Lung (tissue), 16 donors: ENCODE data around the gene TRPC4AP. TPM values are rescaled to one million over a fixed set of nuclear protein-coding genes. Genes with fewer than 3 reads are reported as not detected.

Experiments used
- ATAC-seq: fragments of 200-7000 bp; cut with Tn5 transposase; one replicate; pipeline ENCODE4 v1.9.1; 2020; ENCODE audit warnings: moderate number of reproducible peaks; ENCODE audit not compliant: insufficient read depth, low FRiP score
- DNase-seq, 3 donors: peaks; one replicate each; pipeline ENCODE4 v3.0.0-alpha.2; 2013 to 2017
- H3K27ac ChIP-seq, 2 donors: one replicate each; pipeline ENCODE4 v1.5.1; 2013; ENCODE audit warnings: mild to moderate bottlenecking in 2 of 2, moderate library complexity in 2 of 2, control low read depth in 1 of 2, inconsistent platforms in 1 of 2, low read depth in 1 of 2, low read length in 1 of 2
- H3K27me3 ChIP-seq, 3 donors: one replicate each; pipeline ENCODE4 v1.5.1; 2013; ENCODE audit warnings: low read length in 2 of 3; ENCODE audit not compliant: control insufficient read depth in 3 of 3, insufficient read depth in 3 of 3
- H3K36me3 ChIP-seq, 4 donors: one replicate each; pipeline ENCODE4 v1.5.1; 2013; ENCODE audit warnings: low read length in 4 of 4, mild to moderate bottlenecking in 1 of 4, moderate library complexity in 1 of 4; ENCODE audit not compliant: control insufficient read depth in 4 of 4, insufficient read depth in 4 of 4
- H3K4me1 ChIP-seq, 5 donors: one replicate each; pipeline ENCODE4 v1.5.1; 2013; ENCODE audit warnings: low read length in 5 of 5, mild to moderate bottlenecking in 2 of 5, moderate library complexity in 1 of 5; ENCODE audit not compliant: control insufficient read depth in 5 of 5, insufficient read depth in 5 of 5
- H3K4me3 ChIP-seq: one replicate; pipeline ENCODE4 v1.5.1; 2013; ENCODE audit warnings: mild to moderate bottlenecking, control low read depth, moderate library complexity
- H3K9ac ChIP-seq, 2 donors: one replicate each; pipeline ENCODE4 v1.5.1; 2013; ENCODE audit warnings: low read length in 2 of 2, control low read depth in 1 of 2; ENCODE audit not compliant: insufficient read depth in 1 of 2
- H3K9me3 ChIP-seq, 4 donors: one replicate each; pipeline ENCODE4 v1.5.1; 2013; ENCODE audit warnings: low read length in 3 of 4, mild to moderate bottlenecking in 1 of 4, moderate library complexity in 1 of 4; ENCODE audit not compliant: control insufficient read depth in 4 of 4, insufficient read depth in 3 of 4
- WGBS, 2 donors: extraction: QIAGEN DNeasy Blood & Tissue Kit; methylation state at CpG; one replicate each; pipeline ENCODE4 v1.1.7; 2013; 5-methylcytosine and 5-hydroxymethylcytosine counted together
- long read RNA-seq, 5 donors: transcript quantifications; one replicate each; lab custom pipeline, GENCODE V29; 2026
- polyA plus RNA-seq, 2 donors: library from polyadenylated mRNA; stranded (reverse); fragments of 200-250 nt; gene quantifications; one replicate each; pipeline ENCODE4 v1.2.1, GENCODE V29; 2013
- total RNA-seq, 2 donors: library from RNA; depleted of rRNA in 1 of 2; stranded (reverse); fragments of >200 nt in 1 of 2; gene quantifications; one replicate each; pipeline ENCODE4 v1.2.1, GENCODE V29; 2014 to 2021
- TF ChIP-seq, protein P1 (sequence below): IDR thresholded peaks from 2 replicates; pipeline ENCODE4 v1.5.1; 2012; ENCODE audit warnings: mild to moderate bottlenecking; ENCODE audit errors: control extremely low read depth, extremely low read depth
- donor health status: control.
- donor health status: control.
- donor health status: Bipolar disorder and iron deficiency.
- donor health status: healthy.
- donor health status: DM: yes; HTN: yes; CAD: no.

Gene TRPC4AP
- 10 to 100 TPM; 44.0 to 62.5 TPM for total RNA-seq
- polyA plus RNA-seq, result 10 to 100 TPM; 37.6 to 56.3 TPM
- long read RNA-seq, donor 1, transcript TRPC4AP-202 (19 exons, 3,138 nt), result minor isoform, 12 of 27 reads
- long read RNA-seq, donor 1, transcript TRPC4AP-201 (19 exons, 3,226 nt), result major isoform, 15 of 27 reads
- long read RNA-seq, donor 1, partial matches to known transcripts, result 0 of 27 reads
- long read RNA-seq, donor 1, other reads (novel, unspliced or antisense), result 0 of 27 reads
- long read RNA-seq, donor 2, partial matches to known transcripts, result 0 of 1 reads
- long read RNA-seq, donor 2, other reads (novel, unspliced or antisense), result 0 of 1 reads
- long read RNA-seq, donor 3, partial matches to known transcripts, result 0 of 6 reads
- long read RNA-seq, donor 3, other reads (novel, unspliced or antisense), result 0 of 6 reads
- long read RNA-seq, donor 4, result 0 reads
- long read RNA-seq, donor 5, transcript TRPC4AP-202 (19 exons, 3,138 nt), result minor isoform, 6 of 16 reads
- long read RNA-seq, donor 5, transcript TRPC4AP-201 (19 exons, 3,226 nt), result major isoform, 10 of 16 reads
- long read RNA-seq, donor 5, partial matches to known transcripts, result 0 of 16 reads
- long read RNA-seq, donor 5, other reads (novel, unspliced or antisense), result 0 of 16 reads

DNA sequence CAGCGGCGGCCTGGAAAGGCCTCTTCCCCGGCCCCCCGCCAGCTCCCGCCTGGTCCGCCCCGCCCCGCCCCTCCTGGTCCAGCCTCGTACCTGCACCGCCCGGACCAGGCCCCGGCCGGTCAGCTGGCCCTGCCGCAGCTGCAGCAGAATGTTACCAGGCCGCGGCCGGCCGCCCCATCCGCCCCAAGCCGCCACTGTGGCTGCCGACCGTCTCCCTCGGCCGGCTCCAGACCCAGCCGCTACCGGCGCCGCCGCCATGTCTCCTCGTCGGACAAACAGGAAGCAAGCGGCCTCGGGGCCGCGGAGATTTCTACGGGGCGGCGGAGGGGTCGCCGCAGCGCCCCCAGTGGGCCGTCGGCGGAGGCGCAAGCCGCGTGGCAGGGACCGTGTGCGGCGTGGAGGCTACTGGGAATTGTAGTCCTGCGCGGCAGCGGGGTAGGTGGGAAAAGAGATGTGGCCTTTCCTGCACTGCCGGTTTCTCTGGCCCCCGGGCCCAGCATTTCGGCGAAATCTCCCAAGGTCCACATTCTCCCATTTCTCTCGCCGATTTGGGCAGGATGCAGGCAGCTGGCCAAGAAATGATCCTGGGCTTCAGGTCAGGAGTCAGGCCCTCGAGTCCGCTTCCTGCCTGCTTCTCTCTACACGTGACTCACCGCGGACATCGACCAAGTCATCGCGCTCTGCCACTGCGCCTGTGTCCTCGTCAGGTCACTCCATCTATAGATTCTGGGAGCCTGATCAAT lies at the start of gene TRPC4AP:
TSS of gene TRPC4AP (minus strand) at position 284 of the 743 bp plus-strand sequence. CDS start at position 258, 26 bp downstream.
- Histone ChIP-seq H3K9ac (peak within 1 kb of the TSS; percentile 37 to 89), H3K36me3 (peaks cover 0 to 3% (median 1%) of the 10 kb centered on the region in 4 donors), H3K9me3 (no peaks in the 10 kb centered on the region), H3K27me3 (no peaks in the 10 kb centered on the region), H3K27ac (peak within 1 kb of the TSS; percentile 97), H3K4me1 (peaks cover 0 to 20% (median 8%) of the 10 kb centered on the region in 5 donors), H3K4me3 (peak within 1 kb of the TSS; percentile 91)
- DNase-seq, result peak; percentile 92 to 96 (median 92)
- ATAC-seq, result peak; percentile 97
- TF ChIP-seq, protein P1, sequence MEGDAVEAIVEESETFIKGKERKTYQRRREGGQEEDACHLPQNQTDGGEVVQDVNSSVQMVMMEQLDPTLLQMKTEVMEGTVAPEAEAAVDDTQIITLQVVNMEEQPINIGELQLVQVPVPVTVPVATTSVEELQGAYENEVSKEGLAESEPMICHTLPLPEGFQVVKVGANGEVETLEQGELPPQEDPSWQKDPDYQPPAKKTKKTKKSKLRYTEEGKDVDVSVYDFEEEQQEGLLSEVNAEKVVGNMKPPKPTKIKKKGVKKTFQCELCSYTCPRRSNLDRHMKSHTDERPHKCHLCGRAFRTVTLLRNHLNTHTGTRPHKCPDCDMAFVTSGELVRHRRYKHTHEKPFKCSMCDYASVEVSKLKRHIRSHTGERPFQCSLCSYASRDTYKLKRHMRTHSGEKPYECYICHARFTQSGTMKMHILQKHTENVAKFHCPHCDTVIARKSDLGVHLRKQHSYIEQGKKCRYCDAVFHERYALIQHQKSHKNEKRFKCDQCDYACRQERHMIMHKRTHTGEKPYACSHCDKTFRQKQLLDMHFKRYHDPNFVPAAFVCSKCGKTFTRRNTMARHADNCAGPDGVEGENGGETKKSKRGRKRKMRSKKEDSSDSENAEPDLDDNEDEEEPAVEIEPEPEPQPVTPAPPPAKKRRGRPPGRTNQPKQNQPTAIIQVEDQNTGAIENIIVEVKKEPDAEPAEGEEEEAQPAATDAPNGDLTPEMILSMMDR, result peak; percentile 79
- 2% methylated on average over 60 to 69 of the region's 69 CpGs for WGBS, 2 donors

DNA sequence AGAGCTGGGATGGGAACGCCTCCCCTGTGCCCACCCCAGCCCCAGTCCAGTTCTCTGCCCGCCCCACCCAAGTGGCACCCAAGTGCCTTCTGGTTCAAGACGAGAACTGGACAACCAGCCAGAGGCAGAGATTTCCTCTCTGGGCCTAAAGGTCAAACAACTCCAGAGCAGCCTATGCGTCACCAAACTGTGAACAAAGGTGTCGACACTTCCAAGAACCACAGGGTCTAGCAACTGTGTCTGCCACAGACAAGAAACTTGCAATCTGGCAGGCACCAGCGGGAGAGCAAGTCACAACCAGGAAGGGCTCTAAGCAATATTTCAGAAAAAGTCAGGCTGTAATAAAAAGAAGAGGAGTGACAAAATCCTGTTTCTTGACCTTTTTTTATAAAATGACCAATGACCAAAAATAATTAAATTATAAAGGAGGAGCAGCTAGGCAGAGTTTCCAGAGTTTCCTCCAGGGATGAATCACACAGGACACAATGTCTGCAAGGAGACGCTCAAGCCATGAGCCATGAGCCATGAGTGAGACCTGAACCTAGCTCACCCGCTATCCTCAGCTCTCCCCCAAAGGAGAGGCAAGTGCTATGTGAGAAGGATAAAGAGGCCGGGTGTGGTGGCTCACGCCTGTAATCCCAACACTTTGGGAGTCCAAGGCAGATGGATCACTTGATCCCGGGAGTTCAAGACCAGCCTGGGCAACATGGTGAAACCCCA lies 43.4 kb upstream of the TRPC4AP start:
- no peaks in the 10 kb centered on the region for H3K27me3 ChIP-seq
- peak overlapping the region in 1 of 2 donors; percentile 51 for H3K27ac ChIP-seq
- no peak overlapping the region for H3K9ac ChIP-seq
- WGBS, 2 donors, result 86 to 90% methylated on average over 11 of the region's 11 CpGs
- no peak overlapping the region for H3K4me3 ChIP-seq
- H3K9me3 ChIP-seq, result peaks cover 0 to 2% (median 0%) of the 10 kb centered on the region in 4 donors
- TF ChIP-seq, protein P1, result no peak
- DNase-seq (no peak), ATAC-seq (peak; percentile 42)
- no peaks in the 10 kb centered on the region for H3K4me1 ChIP-seq
- H3K36me3 ChIP-seq, result peaks cover 11 to 45% (median 18%) of the 10 kb centered on the region in 4 donors

DNA sequence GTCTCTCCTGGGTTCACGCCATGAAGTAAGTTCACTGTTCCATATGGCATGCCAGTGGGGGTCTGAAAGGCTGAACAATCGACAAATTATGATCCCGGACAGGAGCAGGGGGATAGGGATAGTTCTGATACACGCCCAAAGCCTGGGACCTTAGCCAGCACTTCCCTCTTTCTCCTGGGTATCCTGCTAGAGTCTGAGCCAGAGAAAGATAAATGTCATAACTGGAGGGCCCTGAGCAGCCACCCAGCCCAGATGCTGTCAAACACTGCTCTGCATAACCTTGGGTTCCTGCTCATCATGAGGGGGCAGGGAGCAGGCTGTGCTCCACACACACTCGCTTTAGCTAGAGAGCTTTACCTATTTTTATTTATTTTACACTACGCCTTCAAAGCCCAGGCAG lies 42.3 kb upstream of the TRPC4AP start:
- Histone ChIP-seq H3K27ac (peak overlapping the region; percentile 50 to 67), H3K9me3 (peaks cover 0 to 2% (median 0%) of the 10 kb centered on the region in 4 donors), H3K4me3 (no peak overlapping the region), H3K4me1 (no peaks in the 10 kb centered on the region), H3K36me3 (peaks cover 11 to 49% (median 19%) of the 10 kb centered on the region in 4 donors), H3K27me3 (no peaks in the 10 kb centered on the region), H3K9ac (no peak overlapping the region)
- ATAC-seq, result no peak
- DNase-seq, result no peak
- TF ChIP-seq, protein P1, result no peak
- 87 to 93% methylated on average over 6 of the region's 6 CpGs for WGBS, 2 donors
